ENCODE data around the gene PPP2R5A.
"Not testable (repeated sequence)": the region's sequence is repeated elsewhere in the genome, so short reads cannot be mapped to it uniquely, and the experiment has no call there.

PPP2R5A gene

GRCh38 chr1:212302745-212303383, 17.7 kb downstream of the PPP2R5A start:
- DNase-seq: no peak

- no peak for DNase-seq
These were observed 20.1 kb downstream of the PPP2R5A start for GRCh38 chr1:212305342-212305741.

GRCh38 chr1:212305984-212306452, 20.8 kb downstream of the PPP2R5A start:
- DNase-seq: not testable (repeated sequence)

- no peak for DNase-seq
These were observed 24.8 kb downstream of the PPP2R5A start for GRCh38 chr1:212309967-212310366.

- DNase-seq: no peak
These were observed 25.2 kb downstream of the PPP2R5A start for GRCh38 chr1:212310383-212310782.

- no peak for DNase-seq
These were observed 26.8 kb downstream of the PPP2R5A start for GRCh38 chr1:212311836-212312497.

GRCh38 chr1:212313616-212314015, 28.4 kb downstream of the PPP2R5A start:
- no peak for DNase-seq

GRCh38 chr1:212315184-212315583, 30.0 kb downstream of the PPP2R5A start:
- no peak for DNase-seq

- DNase-seq: no peak
These were observed 30.7 kb downstream of the PPP2R5A start for GRCh38 chr1:212315907-212316306.

GRCh38 chr1:212317916-212318315, 32.7 kb downstream of the PPP2R5A start:
- no peak for DNase-seq

- DNase-seq: not testable (repeated sequence)
These were observed 35.8 kb downstream of the PPP2R5A start for GRCh38 chr1:212321031-212321430.

GRCh38 chr1:212323066-212323465, 37.9 kb downstream of the PPP2R5A start:
- DNase-seq: no peak

- DNase-seq: no peak
These were observed 41.3 kb downstream of the PPP2R5A start for GRCh38 chr1:212326541-212326940.

- no peak for DNase-seq
These were observed 43.0 kb downstream of the PPP2R5A start for GRCh38 chr1:212328248-212328647.

- DNase-seq: no peak
These were observed 43.9 kb downstream of the PPP2R5A start for GRCh38 chr1:212329105-212329504.

- DNase-seq: no peak
These were observed 55.9 kb downstream of the PPP2R5A start for GRCh38 chr1:212341090-212341489.

GRCh38 chr1:212344905-212345304, 59.7 kb downstream of the PPP2R5A start:
- DNase-seq: no peak

GRCh38 chr1:212346601-212347000, 61.4 kb downstream of the PPP2R5A start:
- DNase-seq: no peak

- no peak for DNase-seq
These were observed 66.6 kb downstream of the PPP2R5A start for GRCh38 chr1:212351588-212352362.

GRCh38 chr1:212353181-212353580, 68.0 kb downstream of the PPP2R5A start:
- no peak for DNase-seq

GRCh38 chr1:212354464-212354863, 69.3 kb downstream of the PPP2R5A start:
- no peak for DNase-seq

GRCh38 chr1:212355230-212355969, 70.2 kb downstream of the PPP2R5A start:
- no peak for DNase-seq

All from bone marrow (tissue), 2 donors.